Measurements from ENCODE around the gene BPIFA3.
"Not testable (repeated sequence)": the region's sequence is repeated elsewhere in the genome, so short reads cannot be mapped to it uniquely, and the experiment has no call there.

Gene BPIFA3

GRCh38 chr20:33178726-33179125, 38.4 kb upstream of the BPIFA3 start:
- TF ChIP-seq ZFX (IDR thresholded peaks at IDR 0.05) (no peak), CTCF (conservative IDR thresholded peaks at IDR 0.05) (no peak)
- H3K27ac ChIP-seq: no peak overlapping the region

GRCh38 chr20:33180169-33180568, 37.0 kb upstream of the BPIFA3 start:
- TF ChIP-seq ZFX (IDR thresholded peaks at IDR 0.05): no peak
- TF ChIP-seq CTCF (conservative IDR thresholded peaks at IDR 0.05): no peak
- H3K27ac ChIP-seq: no peak overlapping the region

- no peak overlapping the region for H3K27ac ChIP-seq
- TF ChIP-seq CTCF (conservative IDR thresholded peaks at IDR 0.05) (no peak), ZFX (IDR thresholded peaks at IDR 0.05) (no peak)
Observed at GRCh38 chr20:33181482-33182093, 35.6 kb upstream of the BPIFA3 start.

- TF ChIP-seq ZFX (IDR thresholded peaks at IDR 0.05) (no peak), CTCF (conservative IDR thresholded peaks at IDR 0.05) (no peak)
- no peak overlapping the region for H3K27ac ChIP-seq
Observed at GRCh38 chr20:33183312-33183711, 33.8 kb upstream of the BPIFA3 start.

GRCh38 chr20:33185031-33185590, 32.0 kb upstream of the BPIFA3 start:
- H3K27ac ChIP-seq: not testable (repeated sequence)

GRCh38 chr20:33187491-33187890, 29.7 kb upstream of the BPIFA3 start:
- no peak for TF ChIP-seq CTCF (conservative IDR thresholded peaks at IDR 0.05)
- peak overlapping the region; percentile 25 for H3K27ac ChIP-seq

GRCh38 chr20:33188421-33188820, 28.7 kb upstream of the BPIFA3 start:
- no peak for TF ChIP-seq CTCF (conservative IDR thresholded peaks at IDR 0.05)
- TF ChIP-seq ZFX (IDR thresholded peaks at IDR 0.05): no peak
- H3K27ac ChIP-seq: peak overlapping the region; percentile 25

GRCh38 chr20:33191484-33191883, 25.7 kb upstream of the BPIFA3 start:
- H3K27ac ChIP-seq: peak overlapping the region; percentile 100
- no peak for TF ChIP-seq CTCF (conservative IDR thresholded peaks at IDR 0.05)
- TF ChIP-seq ZFX (IDR thresholded peaks at IDR 0.05): no peak
